HG03025 (cell line): Measurements from ENCODE around the gene ZMYND19.
"Not testable (repeated sequence)": the region's sequence is repeated elsewhere in the genome, so short reads cannot be mapped to it uniquely, and the experiment has no call there.

Experiments used
- ATAC-seq: cut with Tn5 transposase; IDR thresholded peaks from one replicate; pipeline ENCODE4 v1.9.1; 2021; ENCODE audit warnings: mild to moderate bottlenecking, moderate library complexity; ENCODE audit not compliant: unreplicated experiment, low FRiP score

Gene ZMYND19

GRCh38 chr9:137564134-137564533 lies 26.2 kb downstream of the ZMYND19 start:
- ATAC-seq, result no peak

- no peak for ATAC-seq
Observed at GRCh38 chr9:137558127-137558526, 32.2 kb downstream of the ZMYND19 start.

- no peak for ATAC-seq
Observed at GRCh38 chr9:137556069-137556838, 34.1 kb downstream of the ZMYND19 start.

GRCh38 chr9:137555179-137555578 lies 35.1 kb downstream of the ZMYND19 start:
- no peak for ATAC-seq

- no peak for ATAC-seq
Observed at GRCh38 chr9:137554349-137554748, 36.0 kb downstream of the ZMYND19 start.

GRCh38 chr9:137553654-137554053 lies 36.7 kb downstream of the ZMYND19 start:
- ATAC-seq, result not testable (repeated sequence)

- ATAC-seq, result no peak
Observed at GRCh38 chr9:137552022-137552768, 38.1 kb downstream of the ZMYND19 start.

GRCh38 chr9:137551264-137552021 lies 38.9 kb downstream of the ZMYND19 start, which contains the start of gene MRPL41:
Gene MRPL41 (plus strand): TSS chr9:137551879. CDS start chr9:137552082, 203 bp downstream.
- peak; percentile 72 for ATAC-seq

- not testable (repeated sequence) for ATAC-seq
Observed at GRCh38 chr9:137550958-137551263, 39.4 kb downstream of the ZMYND19 start.

GRCh38 chr9:137550231-137550621 lies 40.1 kb downstream of the ZMYND19 start, which contains the start of gene PNPLA7:
Gene PNPLA7 (minus strand): TSS chr9:137550402. CDS start chr9:137550197, 205 bp downstream.
- ATAC-seq, result no peak

GRCh38 chr9:137547687-137548543 lies 42.4 kb downstream of the ZMYND19 start:
- ATAC-seq, result no peak

GRCh38 chr9:137545123-137545522 lies 45.2 kb downstream of the ZMYND19 start:
- no peak for ATAC-seq

- ATAC-seq, result no peak
Observed at GRCh38 chr9:137544176-137544760, 46.0 kb downstream of the ZMYND19 start.

- no peak for ATAC-seq
Observed at GRCh38 chr9:137543237-137543963, 46.9 kb downstream of the ZMYND19 start.

GRCh38 chr9:137542486-137542885 lies 47.8 kb downstream of the ZMYND19 start:
- no peak for ATAC-seq

GRCh38 chr9:137540536-137540935 lies 49.8 kb downstream of the ZMYND19 start:
- ATAC-seq, result no peak

- ATAC-seq, result no peak
Observed at GRCh38 chr9:137538058-137538457, 52.3 kb downstream of the ZMYND19 start.

- ATAC-seq, result not testable (repeated sequence)
Observed at GRCh38 chr9:137536594-137537131, 53.6 kb downstream of the ZMYND19 start.

- ATAC-seq, result no peak
Observed at GRCh38 chr9:137535120-137535428, 55.2 kb downstream of the ZMYND19 start.
